ENCODE results near the gene OAS1.

The OAS1 gene

GRCh38 chr12:112967858-112968257 lies 61.1 kb downstream of the OAS1 start:
- no peak for FAIRE-seq

Data from islet of Langerhans (tissue), 1 donor.